Activated CD8-positive, alpha-beta memory T cell treated with anti-CD3 and anti-CD28 coated beads for 4 hours (primary cell): ENCODE results near the gene TYW5.

Source experiments
- DNase-seq, 2 donors: peaks; one replicate each; pipeline ENCODE4 v3.0.0-alpha.2; 2020; ENCODE audit warnings: low read depth in 2 of 2

Gene TYW5

DNA sequence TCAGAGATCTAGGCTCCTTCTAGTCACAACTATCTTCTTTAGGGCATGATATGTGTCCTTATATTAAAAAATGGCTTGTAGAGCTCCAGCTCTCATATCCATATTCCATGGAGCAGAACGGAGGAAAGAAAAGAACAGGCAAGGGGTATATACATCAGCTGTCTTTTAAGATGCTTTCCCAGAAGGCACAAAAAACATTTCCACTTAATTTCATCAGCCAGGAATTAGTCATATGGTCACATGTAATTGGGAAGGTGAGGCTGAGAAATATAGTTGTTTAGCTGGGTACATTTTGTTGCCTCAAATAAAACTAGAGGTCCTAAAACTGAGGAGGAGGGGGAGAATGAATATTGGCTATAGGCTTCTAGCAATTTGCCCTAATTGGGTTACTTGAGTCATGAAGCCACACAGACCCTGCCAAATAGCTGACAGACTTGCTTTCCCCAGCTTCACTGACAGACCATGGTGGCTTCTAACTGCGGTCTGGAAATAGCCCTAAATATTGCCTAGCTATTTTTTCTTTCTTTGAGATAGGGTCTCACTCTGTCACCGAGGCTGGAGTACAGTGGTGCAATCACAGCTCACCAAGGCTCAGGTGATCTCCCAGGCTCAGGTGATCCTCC lies 20.1 kb upstream of the TYW5 start:
- no peak for DNase-seq

GRCh38 chr2:199973703-199974102 lies 18.4 kb upstream of the TYW5 start:
- no peak for DNase-seq

DNA sequence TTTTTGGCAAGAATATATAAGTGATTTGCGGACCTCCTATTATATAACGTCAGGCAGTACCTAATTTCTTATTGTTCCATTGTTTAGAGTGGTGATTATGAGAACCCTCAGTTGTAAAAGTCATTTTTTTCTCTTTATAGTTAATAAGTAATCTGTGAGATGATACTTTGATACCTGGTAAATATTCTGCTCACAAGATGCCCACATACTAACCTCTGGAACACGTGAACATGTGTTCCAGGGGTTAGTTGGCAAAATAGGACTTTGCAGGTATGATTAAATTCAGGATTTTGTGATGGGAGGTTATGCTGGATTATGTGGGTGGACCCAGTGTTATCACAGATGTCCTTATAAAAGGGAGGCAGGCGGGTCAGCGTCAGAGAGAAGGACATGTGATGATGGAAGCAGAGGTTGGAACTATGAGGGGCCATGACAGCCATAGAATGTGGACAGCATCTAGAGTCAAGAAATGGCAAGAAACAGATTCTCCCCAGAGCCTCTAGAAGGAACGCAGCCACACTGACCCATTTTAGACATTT lies 16.9 kb upstream of the TYW5 start:
- DNase-seq, result no peak

- no peak for DNase-seq
These were observed 12.8 kb upstream of the TYW5 start for GRCh38 chr2:199968126-199968525.

DNA sequence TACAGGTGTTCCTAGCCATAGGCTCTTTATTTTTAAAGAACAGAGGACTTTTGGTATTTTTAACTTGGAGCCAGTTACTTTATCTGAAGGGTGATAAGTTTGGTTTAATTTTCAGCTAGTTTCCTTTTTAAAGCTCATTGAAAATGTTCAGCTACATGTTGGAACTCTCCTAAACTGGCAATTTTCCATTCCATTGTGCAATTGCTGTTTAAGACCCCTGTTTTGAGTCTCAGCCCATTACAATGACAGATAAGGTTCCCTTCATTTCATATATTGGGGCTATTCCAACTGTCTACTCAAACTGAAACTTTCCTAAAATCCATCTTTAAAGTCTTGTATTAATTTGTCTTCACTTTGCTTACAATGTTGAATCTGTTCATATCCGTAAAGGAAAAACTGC lies 11.7 kb upstream of the TYW5 start:
- no peak for DNase-seq

DNA sequence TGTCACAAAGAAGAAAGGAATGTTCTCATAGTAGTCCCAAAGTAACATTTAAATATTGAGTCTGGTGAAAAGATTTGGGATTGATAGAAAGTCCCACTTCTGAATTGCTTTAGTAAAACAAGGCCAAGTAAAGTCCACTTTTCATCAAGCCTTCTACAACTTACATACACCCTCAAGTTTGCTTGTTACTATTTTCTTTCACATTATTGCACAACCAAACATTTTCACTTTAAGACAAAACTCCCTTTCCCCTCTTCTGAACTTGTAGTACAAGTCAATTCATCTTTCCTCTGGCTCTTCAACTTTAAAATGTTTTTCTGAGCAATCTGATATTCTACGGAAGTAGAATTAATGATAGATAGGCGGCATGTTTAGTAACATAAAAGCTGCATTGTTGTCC lies 11.1 kb upstream of the TYW5 start:
- DNase-seq, result no peak

DNA sequence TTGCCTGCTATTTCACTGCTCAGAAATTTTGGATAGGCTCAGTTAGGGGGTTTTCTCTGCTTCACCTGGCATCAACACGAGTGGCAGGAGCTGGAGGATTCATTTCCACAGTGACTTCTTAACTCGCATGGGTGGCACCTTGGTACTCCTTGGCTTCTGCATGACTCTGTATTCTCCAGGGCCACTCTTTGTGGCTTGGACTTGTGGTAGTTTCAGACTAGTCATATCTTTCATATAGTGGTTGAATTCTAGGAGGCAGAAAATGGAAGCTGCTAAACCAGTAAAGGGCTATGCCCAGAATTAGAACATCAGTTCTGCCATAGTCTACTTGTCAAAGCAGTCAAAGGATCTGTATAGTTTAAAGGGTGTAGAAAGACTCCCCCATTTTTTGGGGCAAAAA lies 6.9 kb upstream of the TYW5 start:
- no peak for DNase-seq

DNA sequence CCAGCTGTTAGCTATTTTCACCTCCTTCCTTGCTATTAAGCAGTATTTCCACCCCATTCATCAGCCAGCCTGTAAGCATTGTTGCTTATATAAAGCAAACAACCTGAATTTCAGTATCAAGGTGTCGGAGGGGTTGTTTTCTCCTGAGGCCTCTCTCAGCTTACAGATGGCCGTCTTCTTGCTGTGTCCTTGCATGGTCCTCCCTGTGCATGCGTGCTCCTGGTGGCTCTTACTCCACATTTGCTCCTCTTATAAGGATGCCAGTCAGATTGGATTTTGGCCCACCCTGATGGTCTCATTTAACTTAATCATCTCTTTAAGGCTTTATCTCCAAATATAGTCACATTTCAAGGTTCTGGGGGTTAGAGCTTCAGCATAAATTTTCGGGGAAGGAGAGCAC lies 2.7 kb upstream of the TYW5 start:
- no peak for DNase-seq

GRCh38 chr2:199956062-199956380 lies 730 bp upstream of the TYW5 start:
- no peak for DNase-seq

GRCh38 chr2:199955007-199955338 lies 318 bp downstream of the TYW5 start:
- DNase-seq, result no peak

GRCh38 chr2:199951023-199951422 lies 4.3 kb downstream of the TYW5 start:
- no peak for DNase-seq

- DNase-seq, result no peak
These were observed 4.9 kb downstream of the TYW5 start for GRCh38 chr2:199950396-199950795.

DNA sequence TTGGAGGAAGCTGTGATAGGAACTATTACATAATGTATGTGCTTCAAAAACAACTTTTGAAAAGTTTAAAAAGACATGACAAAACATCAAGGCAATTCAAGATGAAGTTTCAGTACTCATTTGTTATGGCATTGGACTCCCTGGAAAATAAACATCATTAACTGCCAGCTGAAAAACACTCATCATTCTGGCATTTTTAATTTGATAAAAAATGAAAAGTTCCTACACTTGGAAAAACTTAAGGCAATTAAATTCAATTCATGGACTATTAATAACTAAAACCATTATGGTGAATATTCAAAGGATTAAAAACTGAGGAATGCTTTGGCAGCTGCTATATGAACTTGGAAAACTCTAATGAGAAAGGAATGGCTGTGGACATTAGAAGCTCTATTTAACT lies 8.5 kb downstream of the TYW5 start:
- DNase-seq, result no peak

GRCh38 chr2:199946196-199946595 lies 9.1 kb downstream of the TYW5 start:
- no peak for DNase-seq

DNA sequence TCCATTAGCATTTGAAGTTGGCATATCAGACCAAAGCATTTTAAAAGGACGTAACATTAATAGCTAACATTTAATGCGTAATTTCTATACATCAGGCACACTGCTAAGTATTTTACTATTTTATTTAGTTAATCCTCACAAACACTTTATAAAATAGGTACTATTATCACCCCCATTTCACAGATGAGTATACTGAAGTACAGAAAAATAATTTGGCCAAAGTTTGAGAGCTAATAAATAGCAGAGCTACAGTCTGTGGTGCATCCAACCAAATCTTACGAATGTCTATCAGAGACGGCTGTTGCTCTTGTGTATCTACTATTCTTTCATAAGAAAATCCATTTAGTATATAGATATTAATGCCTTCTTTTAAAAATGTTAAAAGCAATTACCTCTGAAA lies 11.9 kb downstream of the TYW5 start:
- DNase-seq, result no peak

GRCh38 chr2:199940373-199940772 lies 14.9 kb downstream of the TYW5 start:
- DNase-seq, result no peak

GRCh38 chr2:199936554-199936953 lies 18.7 kb downstream of the TYW5 start:
- DNase-seq, result no peak

- DNase-seq, result no peak
These were observed 21.8 kb downstream of the TYW5 start for GRCh38 chr2:199933466-199933865.

DNA sequence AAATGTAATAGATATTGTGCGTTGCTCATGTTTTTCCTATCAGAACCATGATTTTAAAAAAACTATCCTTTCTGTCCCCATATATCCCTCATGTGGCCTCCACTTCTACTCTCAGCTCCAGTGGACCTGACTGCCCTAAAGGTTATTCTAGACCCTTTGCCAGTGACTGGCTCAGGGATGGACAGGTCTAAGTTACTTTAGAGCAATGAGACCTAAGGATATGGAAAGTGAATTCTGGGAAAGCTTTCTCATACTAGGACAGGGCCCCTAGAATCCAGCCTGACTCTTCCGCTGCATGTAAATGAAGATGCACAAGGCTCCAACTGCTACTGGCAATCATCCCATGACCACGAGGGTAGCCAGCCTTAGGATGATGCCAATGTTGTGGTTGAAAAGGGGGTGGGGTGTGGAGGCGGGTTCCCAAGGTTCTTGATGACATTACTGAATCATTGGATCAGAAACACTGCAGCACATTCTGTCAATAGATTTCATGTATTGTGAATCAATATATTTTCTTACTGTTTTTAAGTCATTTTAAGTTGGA lies 22.9 kb downstream of the TYW5 start:
- no peak for DNase-seq

DNA sequence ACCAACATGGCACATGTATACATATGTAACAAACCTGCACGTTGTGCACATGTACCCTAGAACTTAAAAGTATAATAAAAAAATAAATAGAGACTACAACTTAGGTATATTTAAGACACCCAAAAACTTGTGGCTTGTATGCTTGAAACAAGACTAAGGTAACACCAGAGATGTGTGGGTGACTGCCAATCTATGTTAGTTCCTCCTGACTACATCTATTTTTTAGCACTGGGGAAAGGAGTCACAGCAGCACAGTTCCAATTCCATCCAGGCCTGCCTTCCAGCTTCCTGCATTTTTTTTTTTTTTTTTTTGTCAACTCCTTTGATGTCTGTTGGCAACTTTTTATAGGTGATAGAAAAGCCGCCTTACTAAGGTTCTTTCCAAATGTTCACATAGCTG lies 26.0 kb downstream of the TYW5 start:
- no peak for DNase-seq

DNA sequence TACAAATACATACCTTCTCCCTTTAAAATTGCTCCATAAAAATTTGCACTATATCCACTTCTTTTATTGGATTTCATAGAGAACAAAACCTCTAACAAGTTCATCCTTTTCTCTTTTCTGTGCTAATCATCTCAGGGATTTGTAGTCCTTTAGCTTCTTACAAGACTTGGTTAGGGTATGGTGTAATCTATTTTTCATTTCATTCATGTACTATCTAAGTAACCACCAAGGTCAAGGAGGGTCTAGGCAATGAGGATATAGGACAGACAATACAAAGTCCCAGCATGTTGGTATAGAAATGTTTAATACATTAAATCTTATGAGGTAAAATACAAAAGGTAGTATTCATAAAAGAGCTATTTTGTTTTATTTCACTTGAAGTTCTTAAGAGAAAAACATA lies 26.7 kb downstream of the TYW5 start:
- DNase-seq, result no peak

GRCh38 chr2:199928226-199928625 lies 27.1 kb downstream of the TYW5 start:
- no peak for DNase-seq

DNA sequence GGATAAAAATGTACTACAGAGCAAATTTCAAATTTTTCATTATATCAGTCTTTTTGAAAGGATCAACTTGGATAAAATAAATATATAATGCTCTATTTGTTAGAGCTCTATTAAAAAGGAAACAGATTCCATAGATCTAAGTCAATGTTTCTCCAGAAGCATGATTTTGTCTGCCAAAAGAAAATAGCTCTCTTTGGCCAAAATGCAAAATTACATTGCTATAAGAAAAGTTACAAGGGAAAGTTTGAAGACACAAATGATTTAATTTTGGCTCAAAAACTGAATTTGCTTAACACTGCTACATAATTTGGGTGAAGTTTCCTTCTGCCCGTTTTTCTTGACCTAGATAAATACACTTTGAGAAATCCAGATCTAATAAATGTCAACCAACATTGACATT lies 28.5 kb downstream of the TYW5 start:
- DNase-seq, result no peak

DNA sequence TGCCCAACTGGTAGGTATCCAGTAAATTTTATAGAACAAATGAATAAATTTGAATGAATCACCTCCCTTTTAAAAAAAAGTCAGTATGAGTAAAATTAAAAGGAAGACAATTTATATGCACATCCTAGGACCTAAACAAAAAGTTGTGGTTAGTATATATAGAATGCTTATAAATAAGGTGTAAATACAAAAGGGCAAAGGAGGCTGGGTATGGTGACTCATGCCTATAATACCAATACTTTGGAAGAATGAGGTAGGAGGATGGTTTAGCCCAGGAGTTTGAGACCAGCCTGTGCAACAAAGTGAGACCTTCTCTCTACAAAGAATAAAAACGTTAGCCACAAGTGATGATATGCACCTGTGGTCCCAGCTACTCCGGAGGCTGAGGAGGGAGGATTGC lies 31.4 kb downstream of the TYW5 start:
- DNase-seq, result no peak
